OCI-LY3 (cell line): ENCODE results near the gene ATOH8.

Experiments
- CTCF ChIP-seq: fragments of 200-600, 300-600 bp; sonication (generic); IDR thresholded peaks from 2 replicates; pipeline ENCODE4 v1.5.1; 2014; ENCODE audit warnings: antibody characterized with exemption, low read length, low read depth
- EZH2phosphoT487 ChIP-seq: fragments of 200-600 bp; shearing (Covaris generic); IDR thresholded peaks from 2 replicates; pipeline ENCODE4 v1.6.1; 2018; ENCODE audit warnings: antibody characterized with exemption, mixed run types, low read depth

GRCh38 chr2:85733121-85733960 lies 20.4 kb upstream of the ATOH8 start:
- no peak for TF ChIP-seq CTCF
- no peak for TF ChIP-seq EZH2phosphoT487
